ENCODE results near the gene NBEAL1. TPM values are rescaled to one million over a fixed set of nuclear protein-coding genes. Genes with fewer than 3 reads are reported as not detected.
"Not testable (repeated sequence)": the region's sequence is repeated elsewhere in the genome, so short reads cannot be mapped to it uniquely, and the experiment has no call there.

The NBEAL1 gene
- total RNA-seq, 4 donors from 2014 or later, result 20.5 to 24.1 (median 23.1) TPM

DNA sequence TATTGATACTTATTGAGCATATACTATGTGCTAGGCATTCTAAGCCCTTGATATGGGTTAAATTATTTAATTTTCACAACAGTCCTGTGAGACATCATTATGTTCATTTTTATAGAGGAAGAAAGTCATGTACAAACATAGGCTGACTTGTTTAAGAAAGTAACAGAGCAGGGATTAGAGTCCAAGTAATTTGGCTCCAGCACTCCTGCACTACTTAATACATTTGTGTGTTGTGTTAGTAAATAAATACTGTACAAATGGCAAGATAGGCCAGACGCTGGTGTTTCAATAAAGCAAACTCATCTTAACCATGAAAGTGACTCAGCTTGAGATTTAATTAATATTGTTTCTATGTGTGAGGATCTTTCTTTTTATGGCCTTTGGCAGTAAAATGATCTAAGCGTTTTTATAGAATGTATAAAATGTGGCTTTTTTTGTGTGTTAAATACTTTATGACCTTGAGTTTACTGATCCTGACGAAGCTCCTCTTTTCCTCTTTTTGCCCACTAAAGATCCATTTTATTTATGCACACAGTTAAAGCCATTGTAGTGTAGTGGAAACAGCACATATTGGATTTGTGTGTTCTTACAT, 21.3 kb downstream of the NBEAL1 start:
- no peak for DNase-seq (ENCODE audit: extremely low spot score)
- H3K4me1 ChIP-seq, result peaks cover 11 to 22% (median 15%) of the 10 kb centered on the region in 4 donors
- TF ChIP-seq POLR2AphosphoS5 (IDR thresholded peaks at IDR 0.05), result no peak
- TF ChIP-seq POLR2A (IDR thresholded peaks at IDR 0.05; ENCODE audit: low read depth), result no peak
- TF ChIP-seq, protein P1, sequence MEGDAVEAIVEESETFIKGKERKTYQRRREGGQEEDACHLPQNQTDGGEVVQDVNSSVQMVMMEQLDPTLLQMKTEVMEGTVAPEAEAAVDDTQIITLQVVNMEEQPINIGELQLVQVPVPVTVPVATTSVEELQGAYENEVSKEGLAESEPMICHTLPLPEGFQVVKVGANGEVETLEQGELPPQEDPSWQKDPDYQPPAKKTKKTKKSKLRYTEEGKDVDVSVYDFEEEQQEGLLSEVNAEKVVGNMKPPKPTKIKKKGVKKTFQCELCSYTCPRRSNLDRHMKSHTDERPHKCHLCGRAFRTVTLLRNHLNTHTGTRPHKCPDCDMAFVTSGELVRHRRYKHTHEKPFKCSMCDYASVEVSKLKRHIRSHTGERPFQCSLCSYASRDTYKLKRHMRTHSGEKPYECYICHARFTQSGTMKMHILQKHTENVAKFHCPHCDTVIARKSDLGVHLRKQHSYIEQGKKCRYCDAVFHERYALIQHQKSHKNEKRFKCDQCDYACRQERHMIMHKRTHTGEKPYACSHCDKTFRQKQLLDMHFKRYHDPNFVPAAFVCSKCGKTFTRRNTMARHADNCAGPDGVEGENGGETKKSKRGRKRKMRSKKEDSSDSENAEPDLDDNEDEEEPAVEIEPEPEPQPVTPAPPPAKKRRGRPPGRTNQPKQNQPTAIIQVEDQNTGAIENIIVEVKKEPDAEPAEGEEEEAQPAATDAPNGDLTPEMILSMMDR (IDR thresholded peaks at IDR 0.05), result no peak
- TF ChIP-seq EP300 (IDR thresholded peaks at IDR 0.05), result no peak
- 77% methylated on average over 3 of the region's 3 CpGs for WGBS
- intact Hi-C loops (cut with DNase I), result no loop called here
- H3K4me3 ChIP-seq, result no peak overlapping the region
- H3K27ac ChIP-seq (replicated peaks in 1 of 4), result no peak overlapping the region
- H3K27me3 ChIP-seq, result no peaks in the 10 kb centered on the region
- H3K36me3 ChIP-seq, result peaks cover 0 to 5% (median 0%) of the 10 kb centered on the region in 4 donors
- H3K9me3 ChIP-seq, result no peaks in the 10 kb centered on the region

DNA sequence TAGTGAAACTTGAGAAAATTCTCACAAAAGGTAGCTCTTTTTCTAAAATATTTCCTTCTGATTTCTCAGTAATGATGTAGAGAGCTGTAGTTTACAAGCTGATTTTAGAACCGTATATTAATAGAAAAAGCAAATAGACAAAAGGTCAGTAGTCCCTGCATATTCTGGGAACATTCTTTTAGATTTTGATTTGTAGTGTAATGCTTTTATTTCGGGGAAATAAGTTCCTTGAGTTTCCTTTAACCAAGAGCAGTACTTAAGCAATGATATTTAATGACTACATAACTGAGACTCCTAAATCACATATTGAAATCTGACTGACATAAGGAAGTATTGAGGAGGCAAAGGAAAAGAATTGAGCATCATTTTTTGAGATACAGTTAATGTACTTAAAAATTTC, 22.4 kb downstream of the NBEAL1 start:
- peaks cover 0 to 12% (median 3%) of the 10 kb centered on the region in 4 donors for H3K36me3 ChIP-seq
- WGBS, result 56% methylated on average over 2 of the region's 2 CpGs
- H3K27ac ChIP-seq (replicated peaks in 1 of 4), result peak overlapping the region in 1 of 4 donors; percentile 5
- H3K4me3 ChIP-seq, result no peak overlapping the region
- H3K4me1 ChIP-seq, result peaks cover 11 to 22% (median 15%) of the 10 kb centered on the region in 4 donors
- TF ChIP-seq POLR2A (IDR thresholded peaks at IDR 0.05; ENCODE audit: low read depth) (no peak), POLR2AphosphoS5 (IDR thresholded peaks at IDR 0.05) (no peak), EP300 (IDR thresholded peaks at IDR 0.05) (no peak)
- TF ChIP-seq, protein P1 (IDR thresholded peaks at IDR 0.05), result no peak
- no peaks in the 10 kb centered on the region for H3K9me3 ChIP-seq
- no peaks in the 10 kb centered on the region for H3K27me3 ChIP-seq
- intact Hi-C loops (cut with DNase I), result no loop called here
- DNase-seq (ENCODE audit: extremely low spot score), result no peak

DNA sequence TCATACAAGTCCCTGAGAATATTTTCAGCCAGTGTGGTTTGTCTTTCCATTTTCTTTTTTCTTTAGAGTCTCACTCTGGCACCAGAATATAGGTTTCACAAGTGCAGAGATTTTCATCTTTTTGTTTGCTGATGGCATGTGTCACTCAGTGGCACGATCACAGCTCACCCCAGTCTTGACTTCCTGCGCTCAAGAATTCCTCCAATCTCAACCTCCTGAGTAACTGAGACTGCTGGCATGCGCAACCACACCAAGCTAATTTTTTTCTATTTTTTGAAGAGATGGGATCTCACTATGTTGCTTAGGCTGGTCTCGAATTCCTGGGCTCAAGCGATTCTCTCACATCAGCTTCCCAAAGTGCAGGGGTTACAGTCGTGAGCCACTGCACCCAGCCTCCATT, 23.9 kb downstream of the NBEAL1 start:
- Histone ChIP-seq H3K36me3 (peaks cover 0 to 22% (median 15%) of the 10 kb centered on the region in 4 donors), H3K9me3 (no peaks in the 10 kb centered on the region), H3K4me1 (peaks cover 11 to 22% (median 15%) of the 10 kb centered on the region in 4 donors), H3K27me3 (no peaks in the 10 kb centered on the region), H3K4me3 (no peak overlapping the region), H3K27ac (replicated peaks in 1 of 4) (no peak overlapping the region)
- DNase-seq (ENCODE audit: extremely low spot score), result no peak
- 99% methylated on average over 6 of the region's 6 CpGs for WGBS
- intact Hi-C loops (cut with DNase I), result no loop called here
- TF ChIP-seq POLR2AphosphoS5 (IDR thresholded peaks at IDR 0.05), result no peak

DNA sequence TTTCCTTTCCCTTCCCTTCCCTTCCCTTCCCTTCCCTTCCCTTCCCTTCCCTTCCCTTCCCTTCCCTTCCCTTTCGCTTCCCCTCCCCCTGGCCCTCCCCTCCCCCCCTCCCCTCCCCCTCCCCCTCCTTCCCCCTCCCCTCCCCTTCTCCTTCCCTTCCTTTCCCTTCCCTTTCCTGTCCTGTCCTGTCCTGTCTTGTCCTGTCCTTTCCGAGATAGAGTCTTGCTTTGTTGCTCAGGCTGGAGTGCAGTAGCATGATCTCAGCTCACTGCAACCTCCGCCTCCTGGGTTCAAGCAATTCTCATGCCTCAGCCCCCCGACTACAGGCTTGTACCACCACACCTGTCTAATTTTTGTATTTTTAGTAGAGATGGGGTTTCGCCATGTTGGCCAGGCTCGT, 24.5 kb downstream of the NBEAL1 start:
- H3K4me3 ChIP-seq; intact Hi-C loops (cut with DNase I); DNase-seq (ENCODE audit: extremely low spot score); H3K27me3 ChIP-seq; H3K9me3 ChIP-seq; H3K27ac ChIP-seq (replicated peaks in 1 of 4): not testable (repeated sequence)
- H3K4me1 ChIP-seq, result peaks cover 11 to 22% (median 17%) of the 10 kb centered on the region in 4 donors
- WGBS, result 94% methylated on average over 6 of the region's 6 CpGs
- H3K36me3 ChIP-seq, result peaks cover 0 to 22% (median 16%) of the 10 kb centered on the region in 4 donors

DNA sequence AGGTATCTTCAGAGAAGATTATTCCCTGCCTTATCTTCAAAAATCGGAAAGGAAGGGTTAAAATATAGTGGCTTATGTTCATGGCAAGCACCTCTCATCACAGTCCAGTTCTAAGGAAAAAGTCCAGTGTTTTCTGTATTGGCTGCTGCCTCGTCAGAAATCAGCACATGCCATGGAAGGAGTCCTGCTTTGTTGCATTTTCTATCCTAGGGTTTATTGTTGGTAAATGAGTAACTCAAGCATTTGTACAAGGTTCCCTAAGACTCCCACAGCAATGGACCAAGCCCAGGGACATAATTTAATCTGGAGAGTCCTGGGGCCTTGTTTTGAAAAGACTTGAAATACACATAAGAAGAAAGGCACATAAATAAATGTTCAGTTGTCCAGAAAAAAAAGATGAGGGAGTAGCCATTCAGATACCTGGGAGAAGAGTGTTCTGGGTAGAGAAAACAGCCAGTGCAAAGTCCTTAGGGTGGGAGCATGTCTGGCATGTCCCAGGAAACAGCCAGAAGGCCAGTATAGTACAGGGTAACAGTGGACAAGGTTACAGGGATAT, 26.4 kb downstream of the NBEAL1 start:
- DNase-seq (ENCODE audit: extremely low spot score), result no peak
- Histone ChIP-seq H3K4me1 (peaks cover 8 to 16% (median 13%) of the 10 kb centered on the region in 4 donors), H3K27me3 (no peaks in the 10 kb centered on the region), H3K27ac (replicated peaks in 1 of 4) (no peak overlapping the region), H3K4me3 (no peak overlapping the region), H3K9me3 (no peaks in the 10 kb centered on the region), H3K36me3 (peaks cover 0 to 22% (median 16%) of the 10 kb centered on the region in 4 donors)
- intact Hi-C loops (cut with DNase I), result no loop called here
- no peak for TF ChIP-seq POLR2A (IDR thresholded peaks at IDR 0.05; ENCODE audit: low read depth)
- WGBS, result 91% methylated on average over 2 of the region's 2 CpGs

DNA sequence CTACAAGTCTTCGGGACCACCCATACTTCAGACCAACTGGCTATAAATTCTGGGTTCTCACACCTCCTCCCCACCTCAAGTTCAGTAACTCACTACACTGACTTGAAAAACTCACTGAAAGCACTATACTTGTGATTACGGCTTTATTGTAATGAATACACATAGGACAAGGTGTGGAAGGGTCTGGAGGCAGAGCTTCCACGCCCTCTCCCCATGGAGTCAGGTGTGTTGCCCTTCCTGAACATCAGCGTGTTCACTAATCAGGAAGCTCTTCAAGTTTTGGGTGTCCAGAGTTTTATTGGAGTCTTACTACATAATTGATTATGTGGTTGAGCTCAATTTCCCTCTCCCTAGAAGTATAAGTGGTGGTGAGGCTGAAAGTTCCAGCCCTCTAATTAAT, 27.5 kb downstream of the NBEAL1 start:
- no peak overlapping the region for H3K27ac ChIP-seq (replicated peaks in 1 of 4)
- H3K9me3 ChIP-seq, result no peaks in the 10 kb centered on the region
- WGBS, result 98% methylated on average over 4 of the region's 4 CpGs
- TF ChIP-seq EP300 (IDR thresholded peaks at IDR 0.05) (no peak), POLR2AphosphoS5 (IDR thresholded peaks at IDR 0.05) (no peak), POLR2A (IDR thresholded peaks at IDR 0.05; ENCODE audit: low read depth) (no peak)
- TF ChIP-seq, protein P1 (IDR thresholded peaks at IDR 0.05), result no peak
- peaks cover 2 to 5% (median 4%) of the 10 kb centered on the region in 4 donors for H3K4me1 ChIP-seq
- intact Hi-C loops (cut with DNase I), result no loop called here
- DNase-seq (ENCODE audit: extremely low spot score), result no peak
- no peak overlapping the region for H3K4me3 ChIP-seq
- no peaks in the 10 kb centered on the region for H3K27me3 ChIP-seq
- peaks cover 0 to 30% (median 20%) of the 10 kb centered on the region in 4 donors for H3K36me3 ChIP-seq
